K562 (cell line): ENCODE results near the gene INPP4B. TPM values are rescaled to one million over a fixed set of nuclear protein-coding genes. Genes with fewer than 3 reads are reported as not detected.

Experiments used
- FOXJ3 ChIP-seq: sonication (generic); formaldehyde crosslinking; IDR thresholded peaks from 2 replicates; pipeline ENCODE4 v1.4.0; 2020; ENCODE audit warnings: mild to moderate bottlenecking, missing genetic modification reagents
- HNRNPUL1 ChIP-seq: fragments of 200-400 bp; formaldehyde crosslinking; IDR thresholded peaks from 2 replicates; pipeline ENCODE4 v1.6.1; 2017; ENCODE audit warnings: low read length
- KDM1A ChIP-seq, 2 experiments: fragments of 450-650 bp; IDR thresholded peaks; 2 replicates each; pipeline ENCODE4 v1.6.1; 2016; ENCODE audit warnings: mild to moderate bottlenecking in 2 of 2
- NCOR1 ChIP-seq: fragments of 450-650 bp; IDR thresholded peaks from 2 replicates; pipeline ENCODE4 v1.6.1; 2016; ENCODE audit warnings: mild to moderate bottlenecking, moderate library complexity
- PCBP2 ChIP-seq: fragments of 200-400 bp; formaldehyde crosslinking; IDR thresholded peaks from 2 replicates; pipeline ENCODE4 v1.6.1; 2018; ENCODE audit warnings: low read length, low read depth, mild to moderate bottlenecking, moderate library complexity; ENCODE audit not compliant: poor library complexity, severe bottlenecking
- PHB ChIP-seq: fragments of 250-450 bp; sonication (Bioruptor Pico); IDR thresholded peaks from 2 replicates; pipeline ENCODE4 v1.5.0; 2021
- SUPT5H ChIP-seq: fragments of 450-650 bp; IDR thresholded peaks from 2 replicates; pipeline ENCODE4 v1.6.1; 2016
- ZNF583 ChIP-seq: fragments of 250-450 bp; sonication (Bioruptor Pico); IDR thresholded peaks from 2 replicates; pipeline ENCODE4 v1.4.0; 2020
- polyA plus RNA-seq, 8 experiments: library from polyadenylated mRNA; depleted of rRNA in 4 of 8; stranded (reverse) in 5 of 8; unstranded in 3 of 8; fragments of >200 nt; fragmentation: Nextera tagmentation in 2 of 8; fragmentation: Illumina TruSeq in 1 of 8; extraction: Ambion mirVana in 2 of 8; extraction: Trizol in 1 of 8; gene quantifications; 2 replicates each; pipeline versions ENCODE4 v1.2.1 to v1.2.3, GENCODE V29; 2011 to 2014; ENCODE audit warnings: inconsistent platforms in 1 of 8, missing spikeins in 1 of 8
- total RNA-seq, 7 experiments: library from RNA; depleted of rRNA in 6 of 7; stranded (reverse); fragments of >200 nt in 6 of 7; fragmentation: Illumina TruSeq in 2 of 7; extraction: Trizol in 2 of 7; gene quantifications; 2 replicates each; pipeline versions ENCODE4 v1.2.1 to v1.2.3, GENCODE V29; 2011 to 2021; ENCODE audit warnings: low replicate concordance in 1 of 7
- TF ChIP-seq, protein P1 (sequence below): IDR thresholded peaks from 2 replicates; pipeline ENCODE4 v1.6.1; 2014; ENCODE audit warnings: antibody characterized with exemption
- TF ChIP-seq, protein P2 (sequence below): fragments of 250-450 bp; sonication (Bioruptor Pico); IDR thresholded peaks from 2 replicates; pipeline ENCODE4 v1.4.0; 2020

Gene INPP4B
- total and polyA plus RNA-seq, 9 of the 15 experiments (the other 6 are each of a cell fraction or from before 2014, with no cell fraction given): 0.04 to 0.11 TPM; not detected in 7

DNA sequence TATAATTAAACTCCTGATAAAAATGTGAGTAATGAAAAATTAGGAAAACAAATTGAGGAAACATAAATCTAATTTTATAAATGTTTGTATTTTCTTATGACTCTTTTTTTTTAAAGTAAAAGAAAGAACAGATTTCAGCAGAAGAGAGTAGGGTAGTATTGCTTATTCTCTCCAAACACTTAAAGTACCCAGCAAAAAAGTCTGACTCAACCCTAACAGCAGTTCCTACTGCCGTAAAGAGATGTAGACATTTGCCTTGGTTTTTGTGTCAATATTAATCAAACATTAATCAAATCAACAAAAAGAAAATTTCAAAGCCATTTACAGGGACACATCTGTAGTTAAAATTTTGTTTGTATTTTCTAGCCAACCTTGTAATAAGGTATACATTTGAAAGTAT is 701.3 kb downstream of the INPP4B start (continued):
- TF ChIP-seq, protein P1, sequence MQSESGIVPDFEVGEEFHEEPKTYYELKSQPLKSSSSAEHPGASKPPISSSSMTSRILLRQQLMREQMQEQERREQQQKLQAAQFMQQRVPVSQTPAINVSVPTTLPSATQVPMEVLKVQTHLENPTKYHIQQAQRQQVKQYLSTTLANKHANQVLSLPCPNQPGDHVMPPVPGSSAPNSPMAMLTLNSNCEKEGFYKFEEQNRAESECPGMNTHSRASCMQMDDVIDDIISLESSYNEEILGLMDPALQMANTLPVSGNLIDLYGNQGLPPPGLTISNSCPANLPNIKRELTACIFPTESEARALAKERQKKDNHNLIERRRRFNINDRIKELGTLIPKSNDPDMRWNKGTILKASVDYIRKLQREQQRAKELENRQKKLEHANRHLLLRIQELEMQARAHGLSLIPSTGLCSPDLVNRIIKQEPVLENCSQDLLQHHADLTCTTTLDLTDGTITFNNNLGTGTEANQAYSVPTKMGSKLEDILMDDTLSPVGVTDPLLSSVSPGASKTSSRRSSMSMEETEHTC: no peak
- TF ChIP-seq FOXJ3: no peak
- no peak for TF ChIP-seq KDM1A (IDR thresholded peaks at IDR 0.05)
- TF ChIP-seq, protein P2, sequence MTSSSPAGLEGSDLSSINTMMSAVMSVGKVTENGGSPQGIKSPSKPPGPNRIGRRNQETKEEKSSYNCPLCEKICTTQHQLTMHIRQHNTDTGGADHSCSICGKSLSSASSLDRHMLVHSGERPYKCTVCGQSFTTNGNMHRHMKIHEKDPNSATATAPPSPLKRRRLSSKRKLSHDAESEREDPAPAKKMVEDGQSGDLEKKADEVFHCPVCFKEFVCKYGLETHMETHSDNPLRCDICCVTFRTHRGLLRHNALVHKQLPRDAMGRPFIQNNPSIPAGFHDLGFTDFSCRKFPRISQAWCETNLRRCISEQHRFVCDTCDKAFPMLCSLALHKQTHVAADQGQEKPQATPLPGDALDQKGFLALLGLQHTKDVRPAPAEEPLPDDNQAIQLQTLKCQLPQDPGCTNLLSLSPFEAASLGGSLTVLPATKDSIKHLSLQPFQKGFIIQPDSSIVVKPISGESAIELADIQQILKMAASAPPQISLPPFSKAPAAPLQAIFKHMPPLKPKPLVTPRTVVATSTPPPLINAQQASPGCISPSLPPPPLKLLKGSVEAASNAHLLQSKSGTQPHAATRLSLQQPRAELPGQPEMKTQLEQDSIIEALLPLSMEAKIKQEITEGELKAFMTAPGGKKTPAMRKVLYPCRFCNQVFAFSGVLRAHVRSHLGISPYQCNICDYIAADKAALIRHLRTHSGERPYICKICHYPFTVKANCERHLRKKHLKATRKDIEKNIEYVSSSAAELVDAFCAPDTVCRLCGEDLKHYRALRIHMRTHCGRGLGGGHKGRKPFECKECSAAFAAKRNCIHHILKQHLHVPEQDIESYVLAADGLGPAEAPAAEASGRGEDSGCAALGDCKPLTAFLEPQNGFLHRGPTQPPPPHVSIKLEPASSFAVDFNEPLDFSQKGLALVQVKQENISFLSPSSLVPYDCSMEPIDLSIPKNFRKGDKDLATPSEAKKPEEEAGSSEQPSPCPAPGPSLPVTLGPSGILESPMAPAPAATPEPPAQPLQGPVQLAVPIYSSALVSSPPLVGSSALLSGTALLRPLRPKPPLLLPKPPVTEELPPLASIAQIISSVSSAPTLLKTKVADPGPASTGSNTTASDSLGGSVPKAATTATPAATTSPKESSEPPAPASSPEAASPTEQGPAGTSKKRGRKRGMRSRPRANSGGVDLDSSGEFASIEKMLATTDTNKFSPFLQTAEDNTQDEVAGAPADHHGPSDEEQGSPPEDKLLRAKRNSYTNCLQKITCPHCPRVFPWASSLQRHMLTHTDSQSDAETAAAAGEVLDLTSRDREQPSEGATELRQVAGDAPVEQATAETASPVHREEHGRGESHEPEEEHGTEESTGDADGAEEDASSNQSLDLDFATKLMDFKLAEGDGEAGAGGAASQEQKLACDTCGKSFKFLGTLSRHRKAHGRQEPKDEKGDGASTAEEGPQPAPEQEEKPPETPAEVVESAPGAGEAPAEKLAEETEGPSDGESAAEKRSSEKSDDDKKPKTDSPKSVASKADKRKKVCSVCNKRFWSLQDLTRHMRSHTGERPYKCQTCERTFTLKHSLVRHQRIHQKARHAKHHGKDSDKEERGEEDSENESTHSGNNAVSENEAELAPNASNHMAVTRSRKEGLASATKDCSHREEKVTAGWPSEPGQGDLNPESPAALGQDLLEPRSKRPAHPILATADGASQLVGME: no peak
- TF ChIP-seq ZNF583 (CRISPR knock-in tag): no peak
- TF ChIP-seq SUPT5H: no peak
- no peak for TF ChIP-seq NCOR1
- TF ChIP-seq PHB: no peak
- no peak for TF ChIP-seq HNRNPUL1
- TF ChIP-seq PCBP2: no peak
